H1 (cell line): ENCODE data around the gene TMEM63C. TPM values are rescaled to one million over a fixed set of nuclear protein-coding genes. Genes with fewer than 3 reads are reported as not detected.

Experiments
- CTCF ChIA-PET: fragments of 300-600 bp; sonication (Branson Sonifier 250); formaldehyde crosslinking; loops from one replicate; lab custom pipeline; 2021; ENCODE audit not compliant: partially characterized antibody; lab: Charles Lee
- POLR2A ChIA-PET: fragments of 300-600 bp; sonication (Branson Sonifier 250); formaldehyde crosslinking; loops from one replicate; lab custom pipeline; 2021; ENCODE audit warnings: inconsistent platforms; ENCODE audit not compliant: partially characterized antibody; lab: Charles Lee
- DNase-seq, 2 experiments: peaks; one replicate each; pipeline versions ENCODE4 v3.0.0 to v3.0.0-alpha.2; 2010 to 2022; ENCODE audit warnings: low spot score in 2 of 2, low read depth in 1 of 2, mixed read lengths in 1 of 2
- FAIRE-seq: peaks from 2 replicates; lab custom pipeline; 2011; peaks lifted over from hg19 to GRCh38; lab: Jason Lieb, UNC
- H2AFZ ChIP-seq: 2 replicates; pipeline ENCODE4 v1.8.1; 2012; ENCODE audit warnings: low read length, inconsistent platforms
- H2AK5ac ChIP-seq: 2 replicates; pipeline ENCODE4 v1.6.1; 2013; ENCODE audit warnings: low read depth, low read length
- H2BK120ac ChIP-seq: replicated peaks from 2 replicates; pipeline ENCODE3; 2013; ENCODE audit warnings: low read depth, low read length, inconsistent platforms
- H2BK12ac ChIP-seq: 2 replicates; pipeline ENCODE4 v1.6.1; 2013; ENCODE audit warnings: low read depth, low read length
- H2BK15ac ChIP-seq: 2 replicates; pipeline ENCODE4 v1.6.1; 2013; ENCODE audit warnings: low read length
- H2BK20ac ChIP-seq: 2 replicates; pipeline ENCODE4 v1.6.1; 2013; ENCODE audit warnings: low read length
- H2BK5ac ChIP-seq: 2 replicates; pipeline ENCODE4 v1.6.1; 2013; ENCODE audit warnings: low read depth, low read length
- H3K14ac ChIP-seq: 2 replicates; pipeline ENCODE4 v1.6.1; 2013; ENCODE audit warnings: inconsistent platforms; ENCODE audit not compliant: insufficient read length
- H3K18ac ChIP-seq: 2 replicates; pipeline ENCODE4 v1.6.1; 2013; ENCODE audit warnings: low read length; ENCODE audit errors: extremely low read depth
- H3K23ac ChIP-seq: 2 replicates; pipeline ENCODE4 v1.6.1; 2013; ENCODE audit warnings: inconsistent platforms; ENCODE audit not compliant: insufficient read length
- H3K23me2 ChIP-seq: 2 replicates; pipeline ENCODE4 v1.6.1; 2013; ENCODE audit warnings: low read depth, low read length
- H3K27ac ChIP-seq: 2 replicates; pipeline ENCODE4 v1.6.1; 2011; ENCODE audit warnings: low read depth, low read length, inconsistent platforms
- H3K27me3 ChIP-seq, 4 experiments: replicated peaks in 1 of 4; 1 replicate in 1 of 4; 2 replicates in 3 of 4; pipeline versions ENCODE4 v1.6.1 to v1.8.1; 2011 to 2013; ENCODE audit warnings: low read length in 3 of 4, mild to moderate bottlenecking in 3 of 4, inconsistent platforms in 2 of 4, mixed read lengths in 2 of 4, moderate library complexity in 1 of 4; ENCODE audit not compliant: control insufficient read depth in 3 of 4, insufficient read depth in 3 of 4; ENCODE audit errors: extremely low read depth in 1 of 4
- H3K36me3 ChIP-seq, 4 experiments: 2 replicates each; pipeline versions ENCODE4 v1.6.1 to v1.8.1; 2011 to 2013; ENCODE audit warnings: mild to moderate bottlenecking in 4 of 4, low read length in 3 of 4, moderate library complexity in 2 of 4, control low read depth in 1 of 4, inconsistent platforms in 1 of 4; ENCODE audit not compliant: insufficient read depth in 4 of 4, control insufficient read depth in 2 of 4
- H3K4ac ChIP-seq: replicated peaks from 2 replicates; pipeline ENCODE3; 2013; ENCODE audit warnings: low read length, low read depth, mixed read lengths, inconsistent platforms; ENCODE audit not compliant: insufficient read length
- H3K4me1 ChIP-seq, 4 experiments: replicated peaks in 1 of 4; 1 replicate in 1 of 4; 2 replicates in 3 of 4; pipeline versions ENCODE4 v1.6.1 to v1.8.1; 2011 to 2013; ENCODE audit warnings: low read length in 3 of 4, inconsistent platforms in 2 of 4, mixed read lengths in 1 of 4; ENCODE audit not compliant: insufficient read depth in 4 of 4, control insufficient read depth in 3 of 4
- H3K4me2 ChIP-seq, 2 experiments: 2 replicates each; pipeline versions ENCODE4 v1.6.1 to v1.8.1; 2011 to 2013; ENCODE audit warnings: low read depth in 2 of 2, low read length in 2 of 2, control low read depth in 1 of 2, inconsistent platforms in 1 of 2, mild to moderate bottlenecking in 1 of 2; ENCODE audit not compliant: insufficient read depth in 1 of 2
- H3K4me3 ChIP-seq, 4 experiments: fragments of 200-600, 300-600 bp in 1 of 4; sonication (generic), shearing (Covaris generic), sonication (Bioruptor Twin) in 1 of 4; 2 replicates each; pipeline versions ENCODE4 v1.5.1 to v1.8.1; 2011 to 2016; ENCODE audit warnings: low read length in 4 of 4, low read depth in 3 of 4, control low read depth in 2 of 4, inconsistent platforms in 2 of 4, mild to moderate bottlenecking in 2 of 4, mixed read lengths in 1 of 4, moderate library complexity in 1 of 4; ENCODE audit not compliant: insufficient read depth in 2 of 4; ENCODE audit errors: extremely low read depth in 1 of 4
- H3K56ac ChIP-seq: replicated peaks from 2 replicates; pipeline ENCODE3; 2013; ENCODE audit warnings: low read depth, mild to moderate bottlenecking, mixed read lengths, low read length, inconsistent platforms; ENCODE audit not compliant: insufficient read length
- H3K79me1 ChIP-seq: 2 replicates; pipeline ENCODE4 v1.6.1; 2013; ENCODE audit warnings: low read depth, low read length, control low read depth
- H3K79me2 ChIP-seq, 2 experiments: 2 replicates each; pipeline versions ENCODE4 v1.6.1 to v1.8.1; 2012 to 2013; ENCODE audit warnings: low read length in 2 of 2, mild to moderate bottlenecking in 2 of 2, inconsistent platforms in 1 of 2; ENCODE audit not compliant: insufficient read depth in 2 of 2, control insufficient read depth in 1 of 2
- H3K9ac ChIP-seq, 4 experiments: replicated peaks in 1 of 4; 1 replicate in 1 of 4; 2 replicates in 3 of 4; pipeline versions ENCODE4 v1.6.1 to v1.8.1; 2011 to 2013; ENCODE audit warnings: low read depth in 3 of 4, low read length in 3 of 4, control low read depth in 2 of 4, mild to moderate bottlenecking in 2 of 4, moderate library complexity in 2 of 4, inconsistent platforms in 1 of 4; ENCODE audit errors: extremely low read depth in 1 of 4
- H3K9me3 ChIP-seq, 2 experiments: 2 replicates each; pipeline versions ENCODE4 v1.6.1 to v1.8.1; 2012 to 2013; ENCODE audit warnings: mild to moderate bottlenecking in 2 of 2, moderate library complexity in 2 of 2, control low read depth in 1 of 2, inconsistent platforms in 1 of 2, low read depth in 1 of 2, low read length in 1 of 2, mixed read lengths in 1 of 2; ENCODE audit not compliant: insufficient read depth in 2 of 2
- H4K20me1 ChIP-seq, 2 experiments: replicated peaks in 1 of 2; 2 replicates each; pipeline versions ENCODE3 to v1.8.1; 2011 to 2013; ENCODE audit warnings: inconsistent platforms in 2 of 2, low read length in 2 of 2, mild to moderate bottlenecking in 1 of 2; ENCODE audit not compliant: insufficient read depth in 2 of 2, control insufficient read depth in 1 of 2
- H4K5ac ChIP-seq: 2 replicates; pipeline ENCODE4 v1.6.1; 2013; ENCODE audit warnings: low read length, low read depth, mixed read lengths, inconsistent platforms; ENCODE audit not compliant: insufficient read length
- H4K8ac ChIP-seq: 2 replicates; pipeline ENCODE4 v1.8.0; 2013; ENCODE audit warnings: mild to moderate bottlenecking, moderate library complexity, low read length, inconsistent platforms; ENCODE audit not compliant: insufficient read depth; ENCODE audit errors: extremely low read depth
- H4K91ac ChIP-seq: replicated peaks from 2 replicates; pipeline ENCODE3; 2013; ENCODE audit warnings: low read length, mixed read lengths, inconsistent platforms; ENCODE audit not compliant: insufficient read length
- ATF2 ChIP-seq: IDR thresholded peaks from 2 replicates; pipeline ENCODE4 v1.6.1; 2012; ENCODE audit warnings: low read length, inconsistent platforms
- CBX5 ChIP-seq: fragments of 300-800, 300-1000 bp; sonication (generic); IDR thresholded peaks from 2 replicates; pipeline ENCODE4 v1.7.1; 2016; ENCODE audit warnings: antibody characterized with exemption, low read length, low read depth
- CHD1 ChIP-seq: IDR thresholded peaks from 2 replicates; pipeline ENCODE4 v1.6.1; 2012; ENCODE audit warnings: low read depth, low read length, improper control_type of control experiment
- CREB1 ChIP-seq: IDR thresholded peaks from 2 replicates; pipeline ENCODE4 v1.6.1; 2012; ENCODE audit warnings: inconsistent platforms
- GTF2F1 ChIP-seq: IDR thresholded peaks from 2 replicates; pipeline ENCODE4 v1.6.1; 2012; ENCODE audit warnings: low read depth, low read length, improper control_type of control experiment, borderline replicate concordance
- KDM4A ChIP-seq: IDR thresholded peaks from one replicate; pipeline ENCODE4 v1.7.1; 2012; ENCODE audit warnings: low read depth, mild to moderate bottlenecking, moderate library complexity, low read length, inconsistent platforms; ENCODE audit not compliant: severe bottlenecking
- MAFK ChIP-seq: IDR thresholded peaks from 2 replicates; pipeline ENCODE4 v1.6.1; 2012; ENCODE audit warnings: low read depth, mild to moderate bottlenecking, improper control_type of control experiment, low read length
- NANOG ChIP-seq: IDR thresholded peaks from 2 replicates; pipeline ENCODE4 v1.6.1; 2011; ENCODE audit warnings: low read length, low read depth, mild to moderate bottlenecking, inconsistent platforms; ENCODE audit not compliant: insufficient read depth, poor library complexity, severe bottlenecking
- PHF8 ChIP-seq: fragments of 200-600 bp; sonication (generic); conservative IDR thresholded peaks from 2 replicates; pipeline ENCODE4 v1.7.1; 2012; ENCODE audit warnings: low read depth, mild to moderate bottlenecking, inconsistent platforms, low read length, moderate library complexity
- SP4 ChIP-seq: IDR thresholded peaks from 2 replicates; pipeline ENCODE4 v1.6.1; 2012; ENCODE audit warnings: low read length, inconsistent platforms
- WGBS, 2 experiments: shearing (Covaris generic) in 1 of 2; methylation state at CpG; one replicate each; pipeline versions ENCODE4 v1.1.6 to v1.1.7; 2013 to 2015; ENCODE audit warnings: low lambda C conversion rate in 2 of 2, mixed read lengths in 2 of 2, inconsistent platforms in 1 of 2, low coverage in 1 of 2, missing lambda C conversion rate in 1 of 2; ENCODE audit not compliant: insufficient replicate concordance in 2 of 2, insufficient coverage in 1 of 2, insufficient read length in 1 of 2; ENCODE audit errors: extremely low coverage in 1 of 2, missing lambda C conversion rate in 1 of 2; 5-methylcytosine and 5-hydroxymethylcytosine counted together
- polyA plus RNA-seq, 7 experiments: library from polyadenylated mRNA; depleted of rRNA in 3 of 7; stranded (reverse) in 5 of 7; unstranded in 2 of 7; fragments of >200 nt in 5 of 7; fragments of 200-250 nt in 2 of 7; gene quantifications; 1 replicate in 5 of 7; 2 replicates in 1 of 7; 4 replicates in 1 of 7; pipeline versions ENCODE4 v1.2.1 to v1.2.3, GENCODE V29; 2011 to 2013; ENCODE audit warnings: missing spikeins in 2 of 7, mixed read lengths in 2 of 7
- total RNA-seq: library from RNA; stranded (reverse); fragmentation: NEBNext Ultra II Directional; extraction: Animal tissue kit (Norgen Biotek cat#: 25700); gene quantifications from 2 replicates; pipeline ENCODE4 v1.2.1, GENCODE V29; 2021

TMEM63C gene
- total and polyA plus RNA-seq, 2 of the 8 experiments (the other 6 are each of a cell fraction or from before 2014, with no cell fraction given) = 3.0 to 7.6 TPM

DNA sequence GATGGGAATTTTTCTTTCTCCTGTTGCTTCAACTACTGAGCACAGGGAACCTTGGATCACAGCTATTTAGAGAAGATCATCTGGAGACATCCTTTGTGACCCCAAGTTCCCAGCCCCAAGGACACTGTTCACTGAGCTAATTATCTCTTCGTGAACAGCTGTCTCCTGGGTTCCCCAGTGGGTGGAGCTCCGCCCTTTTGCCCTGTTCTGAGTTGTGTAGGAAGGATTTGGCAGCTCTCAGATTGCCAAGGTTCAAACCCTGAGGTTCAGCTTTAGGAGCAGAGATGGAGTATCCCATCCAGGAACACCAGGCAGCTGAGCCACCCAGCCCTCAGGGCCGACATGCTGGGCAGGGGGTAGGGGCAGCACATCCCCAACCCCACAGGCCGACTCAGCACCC lies 57.4 kb downstream of the TMEM63C start:
- Histone ChIP-seq H4K5ac (no peak overlapping the region), H2BK20ac (no peak overlapping the region), H3K23me2 (no peaks in the 10 kb centered on the region), H3K9ac (no peak overlapping the region), H3K9me3 (no peaks in the 10 kb centered on the region), H2AFZ (no peak overlapping the region), H2BK12ac (no peak overlapping the region), H2BK15ac (no peak overlapping the region), H3K4me2 (no peak overlapping the region), H3K4me1 (no peaks in the 10 kb centered on the region; a peak in 1 of 7 replicates), H3K56ac (no peak overlapping the region), H3K79me1 (no peaks in the 10 kb centered on the region), H4K20me1 (peaks cover 2% of the 10 kb centered on the region in 2 experiments), H3K4me3 (no peak overlapping the region), H3K79me2 (no peaks in the 10 kb centered on the region), H3K27me3 (no peaks in the 10 kb centered on the region), H2BK5ac (no peak overlapping the region), H4K8ac (no peak overlapping the region), H3K4ac (no peak overlapping the region)
- CTCF ChIA-PET = interaction anchor here (0.9 to 6.6 kb wide), 15 partner anchors 9 to 92 kb away, joined by 3 to 52 read pairs (median 5); no protein-coding TSS in a partner anchor
- DNase-seq = no peak
- 92% methylated on average over 4 of the region's 4 CpGs; no CpG with 5 or more reads in 1 of the 2 experiments for WGBS, 2 experiments
- no peak for TF ChIP-seq CBX5
- no peak for TF ChIP-seq ATF2
- no peak for TF ChIP-seq KDM4A
- TF ChIP-seq PHF8 = no peak
- TF ChIP-seq MAFK = no peak
- TF ChIP-seq NANOG = no peak
- no peak for TF ChIP-seq CHD1
- TF ChIP-seq SP4 = no peak
- TF ChIP-seq CREB1 = no peak
- no peak for TF ChIP-seq GTF2F1
- TF ChIP-seq, all 59 proteins: peak for 0
- no peak for FAIRE-seq
- no peak overlapping the region for H3K27ac ChIP-seq
- H3K18ac ChIP-seq = no peak overlapping the region
- H2AK5ac ChIP-seq = no peak overlapping the region
- POLR2A ChIA-PET = no interaction called here
- H3K14ac ChIP-seq = no peak overlapping the region
- H4K91ac ChIP-seq = no peak overlapping the region
- no peak overlapping the region for H3K23ac ChIP-seq
- H3K36me3 ChIP-seq = no peaks in the 10 kb centered on the region; a peak in 3 of 8 replicates
- H2BK120ac ChIP-seq = no peak overlapping the region
